M059J (cell line): Measurements from ENCODE around the gene ZNF516. TPM values are rescaled to one million over a fixed set of nuclear protein-coding genes. Genes with fewer than 3 reads are reported as not detected.
A peak's percentile ranks its signal among the peaks of the same experiment; 100 is the strongest.

ENCODE experiments used
- DNase-seq: peaks from one replicate; pipeline ENCODE4 v3.0.0-alpha.2; 2012; ENCODE audit warnings: low read depth
- total RNA-seq: library from RNA; depleted of rRNA; stranded (reverse); fragments of >200 nt; shearing (Covaris generic); gene quantifications from 2 replicates; pipeline ENCODE4 v1.2.3, GENCODE V29; 2014

Gene ZNF516
- total RNA-seq, 1 experiment from 2014 or later: 8.9 TPM

- no peak for DNase-seq
These were observed 95.2 kb downstream of the ZNF516 start for GRCh38 chr18:76399613-76400391.

GRCh38 chr18:76398896-76399612 lies 96.0 kb downstream of the ZNF516 start:
- DNase-seq: peak; percentile 67

GRCh38 chr18:76398295-76398694 lies 96.7 kb downstream of the ZNF516 start:
- DNase-seq: no peak

GRCh38 chr18:76397631-76398030 lies 97.4 kb downstream of the ZNF516 start:
- no peak for DNase-seq

GRCh38 chr18:76396792-76397191 lies 98.2 kb downstream of the ZNF516 start:
- no peak for DNase-seq

- DNase-seq: no peak
These were observed 99.4 kb downstream of the ZNF516 start for GRCh38 chr18:76395609-76396008.

GRCh38 chr18:76394780-76395476 lies 100.1 kb downstream of the ZNF516 start:
- peak; percentile 4 for DNase-seq

GRCh38 chr18:76392349-76392748 lies 102.7 kb downstream of the ZNF516 start:
- no peak for DNase-seq

- no peak for DNase-seq
These were observed 103.3 kb downstream of the ZNF516 start for GRCh38 chr18:76391746-76392145.

- no peak for DNase-seq
These were observed 104.0 kb downstream of the ZNF516 start for GRCh38 chr18:76391038-76391437.

- no peak for DNase-seq
These were observed 104.5 kb downstream of the ZNF516 start for GRCh38 chr18:76390452-76391035.

- no peak for DNase-seq
These were observed 105.3 kb downstream of the ZNF516 start for GRCh38 chr18:76389716-76390115.

GRCh38 chr18:76388891-76389423 lies 106.1 kb downstream of the ZNF516 start:
- DNase-seq: no peak

GRCh38 chr18:76388261-76388660 lies 106.8 kb downstream of the ZNF516 start:
- no peak for DNase-seq

- DNase-seq: no peak
These were observed 107.4 kb downstream of the ZNF516 start for GRCh38 chr18:76387608-76388007.

GRCh38 chr18:76386886-76387285 lies 108.2 kb downstream of the ZNF516 start:
- DNase-seq: no peak

- no peak for DNase-seq
These were observed 109.0 kb downstream of the ZNF516 start for GRCh38 chr18:76386071-76386470.

- no peak for DNase-seq
These were observed 109.4 kb downstream of the ZNF516 start for GRCh38 chr18:76385681-76385975.

- DNase-seq: no peak
These were observed 110.0 kb downstream of the ZNF516 start for GRCh38 chr18:76384861-76385680.

GRCh38 chr18:76384114-76384790 lies 110.8 kb downstream of the ZNF516 start:
- DNase-seq: no peak

- DNase-seq: no peak
These were observed 111.4 kb downstream of the ZNF516 start for GRCh38 chr18:76383636-76384035.
